Prostate gland (tissue), 2 donors: ENCODE measurements around the gene TNFSF9. TPM values are rescaled to one million over a fixed set of nuclear protein-coding genes. Genes with fewer than 3 reads are reported as not detected.

Experiments
- DNase-seq: peaks from one replicate; pipeline ENCODE4 v3.0.0-alpha.2; 2019; ENCODE audit warnings: low spot score
- H3K27ac ChIP-seq, 2 donors: fragments of 200-600 bp; sonication (generic); 2 replicates each; pipeline ENCODE4 v1.5.1; 2017 to 2019
- H3K27me3 ChIP-seq: fragments of 200-600 bp; sonication (generic); replicated peaks from 2 replicates; pipeline ENCODE4 v1.5.1; 2019; ENCODE audit not compliant: insufficient read depth
- H3K36me3 ChIP-seq, 2 donors: fragments of 200-600 bp; sonication (generic); 1 replicate in 1 of 2; 2 replicates in 1 of 2; pipeline versions ENCODE4 v1.5.1 to v1.8.1; 2017 to 2019
- H3K4me1 ChIP-seq: fragments of 200-600 bp; sonication (generic); replicated peaks from 2 replicates; pipeline ENCODE4 v1.5.1; 2019
- H3K4me3 ChIP-seq, 2 donors: fragments of 200-600 bp; sonication (generic); 2 replicates each; pipeline ENCODE4 v1.5.1; 2017 to 2019
- H3K9me3 ChIP-seq: fragments of 200-600 bp; sonication (generic); 2 replicates; pipeline ENCODE4 v1.5.1; 2017
- CTCF ChIP-seq, 4 experiments: fragments of 200-600 bp in 2 of 4; fragments of 450-650 bp in 2 of 4; sonication (generic) in 2 of 4; IDR thresholded peaks; 1 replicate in 3 of 4; 2 replicates in 1 of 4; pipeline ENCODE4 v1.5.1; 2016 to 2019; ENCODE audit warnings: antibody characterized with exemption in 4 of 4, mild to moderate bottlenecking in 2 of 4, moderate library complexity in 2 of 4
- POLR2A ChIP-seq: fragments of 450-650 bp; IDR thresholded peaks from one replicate; pipeline ENCODE4 v1.6.1; 2016; ENCODE audit warnings: antibody characterized with exemption, mild to moderate bottlenecking
- POLR2AphosphoS5 ChIP-seq: sonication (generic); formaldehyde crosslinking; IDR thresholded peaks from one replicate; pipeline ENCODE4 v1.6.1; 2017; ENCODE audit warnings: antibody characterized with exemption
- WGBS: methylation state at CpG from one replicate; pipeline ENCODE4 v1.1.5; 2018; 5-methylcytosine and 5-hydroxymethylcytosine counted together
- intact Hi-C: fragments of 100-400 bp; cut with DNase I; formaldehyde crosslinking; loops from one replicate; pipeline ENCODE4 v1.14.2; 2022
- total RNA-seq, 2 donors: library from RNA; depleted of rRNA; stranded (reverse); fragments of >200 nt; gene quantifications; one replicate each; pipeline ENCODE4 v1.1.0, GENCODE V29; 2016

The TNFSF9 gene
- total RNA-seq, 2 donors from 2014 or later = 4.5 TPM; not detected in 1

- Histone ChIP-seq H3K4me1 (peaks cover 9% of the 10 kb centered on the region), H3K27me3 (no peaks in the 10 kb centered on the region), H3K4me3 (no peak overlapping the region), H3K9me3 (no peaks in the 10 kb centered on the region), H3K27ac (no peak overlapping the region), H3K36me3 (no peaks in the 10 kb centered on the region)
- TF ChIP-seq POLR2A (no peak), CTCF (IDR thresholded peaks at IDR 0.05) (no peak), POLR2AphosphoS5 (no peak)
- intact Hi-C loops = loop anchor here (10.0 kb wide), 1 partner anchor 201 kb away; the partner anchor contains the start of genes GPR108 and TRIP10
- WGBS = 11% methylated on average over 11 of the region's 11 CpGs
- no peak for DNase-seq
Measured at GRCh38 chr19:6533746-6534418, 3.1 kb downstream of the TNFSF9 start.

- intact Hi-C loops = loop anchor here (10.0 kb wide), 1 partner anchor 200 kb away; the partner anchor contains the start of genes GPR108 and TRIP10
- no peaks in the 10 kb centered on the region for H3K36me3 ChIP-seq
- no peaks in the 10 kb centered on the region for H3K27me3 ChIP-seq
- peaks cover 9% of the 10 kb centered on the region for H3K4me1 ChIP-seq
- 36% methylated on average over 40 of the region's 40 CpGs for WGBS
- H3K4me3 ChIP-seq = no peak overlapping the region
- TF ChIP-seq POLR2A = no peak
- no peak for TF ChIP-seq POLR2AphosphoS5
- no peak for TF ChIP-seq CTCF (IDR thresholded peaks at IDR 0.05)
- DNase-seq = no peak
- no peak overlapping the region for H3K27ac ChIP-seq
- H3K9me3 ChIP-seq = no peaks in the 10 kb centered on the region
Measured at GRCh38 chr19:6534451-6535093, 3.7 kb downstream of the TNFSF9 start.

- WGBS = 94% methylated on average over 10 of the region's 10 CpGs
- intact Hi-C loops = loop anchor here (10.0 kb wide), 1 partner anchor 199 kb away; the partner anchor contains the start of genes GPR108 and TRIP10
- no peaks in the 10 kb centered on the region for H3K9me3 ChIP-seq
- TF ChIP-seq POLR2AphosphoS5 (no peak), POLR2A (no peak), CTCF (IDR thresholded peaks at IDR 0.05) (no peak)
- no peaks in the 10 kb centered on the region for H3K36me3 ChIP-seq
- H3K27me3 ChIP-seq = no peaks in the 10 kb centered on the region
- H3K27ac ChIP-seq = no peak overlapping the region
- no peak overlapping the region for H3K4me3 ChIP-seq
- no peak for DNase-seq
- peaks cover 9% of the 10 kb centered on the region for H3K4me1 ChIP-seq
Measured at GRCh38 chr19:6535558-6536137, 4.8 kb downstream of the TNFSF9 start.

- no peaks in the 10 kb centered on the region for H3K36me3 ChIP-seq
- intact Hi-C loops = loop anchor here (10.0 kb wide), 1 partner anchor 195 kb away; the partner anchor contains the start of genes GPR108 and TRIP10
- H3K27me3 ChIP-seq = no peaks in the 10 kb centered on the region
- DNase-seq = no peak
- H3K4me3 ChIP-seq = no peak overlapping the region
- TF ChIP-seq POLR2A (no peak), CTCF (IDR thresholded peaks at IDR 0.05) (no peak), POLR2AphosphoS5 (no peak)
- no peak overlapping the region for H3K27ac ChIP-seq
- H3K4me1 ChIP-seq = no peaks in the 10 kb centered on the region
- 92% methylated on average over 6 of the region's 6 CpGs for WGBS
- H3K9me3 ChIP-seq = no peaks in the 10 kb centered on the region
Measured at GRCh38 chr19:6539514-6539913, 8.7 kb downstream of the TNFSF9 start.
